K562 (cell line): ENCODE data around the gene COBLL1. TPM values are rescaled to one million over a fixed set of nuclear protein-coding genes. Genes with fewer than 3 reads are reported as not detected.

Source experiments
- ATAC-seq: fragments of 200-7000 bp; cut with Tn5 transposase; 3 replicates; pipeline ENCODE4 v1.9.1; 2020; ENCODE audit warnings: moderate library complexity
- BruUV-seq: library from RNA; stranded (reverse); fragments of 400-500 nt; replicated peaks from 2 replicates; lab custom pipeline; 2021; lab: Mats Ljungman, UMichigan
- CTCF ChIA-PET: fragments of 300-600 bp; formaldehyde crosslinking; extraction: SDS; loops from one replicate; lab custom pipeline; 2021; ENCODE audit warnings: low intra/inter-chr PET ratio; lab: Yijun Ruan, JAX
- POLR2A ChIA-PET: fragments of 300-600, 350-650 bp; sonication (Branson Sonifier 250); formaldehyde crosslinking; extraction: SDS; loops from one replicate; lab custom pipeline; 2021; ENCODE audit warnings: antibody characterized with exemption, inconsistent platforms; lab: Yijun Ruan, JAX
- DNase-seq, 4 experiments: peaks; one replicate each; pipeline versions ENCODE4 v3.0.0 to v3.0.0-alpha.2; 2011 to 2018; ENCODE audit warnings: low spot score in 3 of 4, mixed read lengths in 3 of 4; ENCODE audit errors: extremely low read depth in 1 of 4
- FAIRE-seq: peaks from 2 replicates; lab custom pipeline; 2011; peaks lifted over from hg19 to GRCh38; lab: Jason Lieb, UNC
- H2AFZ ChIP-seq: 2 replicates; pipeline ENCODE4 v1.6.0; 2011; ENCODE audit warnings: low read depth, low read length, control low read depth, inconsistent platforms
- H3K27ac ChIP-seq: fragments of 200-600 bp; 3 replicates; pipeline ENCODE4 v1.8.0; 2011; ENCODE audit warnings: low read depth, mild to moderate bottlenecking, control low read depth, inconsistent platforms, low read length, moderate library complexity, mixed read lengths; ENCODE audit errors: extremely low read depth
- H3K27me3 ChIP-seq, 2 experiments: fragments of 300-600 bp in 1 of 2; 2 replicates in 1 of 2; 3 replicates in 1 of 2; pipeline versions ENCODE4 v1.6.0 to v1.8.0; 2011; ENCODE audit warnings: inconsistent platforms in 2 of 2, low read length in 2 of 2, mild to moderate bottlenecking in 1 of 2, mixed read lengths in 1 of 2, moderate library complexity in 1 of 2; ENCODE audit not compliant: control insufficient read depth in 2 of 2, insufficient read depth in 2 of 2
- H3K36me3 ChIP-seq: fragments of 300-600 bp; 3 replicates; pipeline ENCODE4 v1.8.0; 2011; ENCODE audit warnings: mild to moderate bottlenecking, low read length, inconsistent platforms; ENCODE audit not compliant: control insufficient read depth, insufficient read depth
- H3K4me1 ChIP-seq, 2 experiments: fragments of 200-600 bp in 1 of 2; replicated peaks in 1 of 2; 2 replicates in 1 of 2; 3 replicates in 1 of 2; pipeline versions ENCODE4 v1.5.1 to v1.8.0; 2011; ENCODE audit warnings: inconsistent platforms in 2 of 2, low read length in 2 of 2, mild to moderate bottlenecking in 1 of 2, mixed read lengths in 1 of 2, moderate library complexity in 1 of 2; ENCODE audit not compliant: control insufficient read depth in 2 of 2, insufficient read depth in 2 of 2
- H3K4me2 ChIP-seq: 2 replicates; pipeline ENCODE4 v1.6.1; 2011; ENCODE audit warnings: low read length, control low read depth, inconsistent platforms, mixed read lengths; ENCODE audit not compliant: insufficient read depth
- H3K4me3 ChIP-seq: fragments of 200-600 bp; sonication (generic), shearing (Covaris generic); 2 replicates; pipeline ENCODE4 v1.5.1; 2016; ENCODE audit warnings: control low read depth, inconsistent platforms
- H3K79me2 ChIP-seq: fragments of 200-600 bp; 3 replicates; pipeline ENCODE4 v1.8.0; 2011; ENCODE audit warnings: low read length, inconsistent platforms; ENCODE audit not compliant: control insufficient read depth, insufficient read depth
- H3K9ac ChIP-seq, 2 experiments: 2 replicates each; pipeline versions ENCODE4 v1.6.0 to v1.6.1; 2011; ENCODE audit warnings: low read depth in 2 of 2, low read length in 2 of 2, control low read depth in 1 of 2, inconsistent platforms in 1 of 2, mild to moderate bottlenecking in 1 of 2, mixed read lengths in 1 of 2; ENCODE audit not compliant: insufficient read depth in 1 of 2
- H3K9me1 ChIP-seq: one replicate; pipeline ENCODE4 v1.6.0; 2011; ENCODE audit warnings: inconsistent platforms, mild to moderate bottlenecking, low read length, moderate library complexity; ENCODE audit not compliant: control insufficient read depth, insufficient read depth
- H3K9me3 ChIP-seq: replicated peaks from 2 replicates; pipeline ENCODE4 v1.5.1; 2011; ENCODE audit warnings: low read depth, low read length, inconsistent platforms; ENCODE audit not compliant: control insufficient read depth, insufficient read depth
- H4K20me1 ChIP-seq: replicated peaks from 2 replicates; pipeline ENCODE4 v1.6.1; 2011; ENCODE audit warnings: low read length, inconsistent platforms, mixed read lengths; ENCODE audit not compliant: control insufficient read depth, insufficient read depth
- CBX3 ChIP-seq, 2 experiments: IDR thresholded peaks; 1 replicate in 1 of 2; 2 replicates in 1 of 2; pipeline ENCODE4 v1.6.1; 2012; ENCODE audit warnings: inconsistent platforms in 2 of 2, low read length in 2 of 2, borderline replicate concordance in 1 of 2, control low read depth in 1 of 2
- FOXJ2 ChIP-seq: fragments of 200-800 bp; sonication (Bioruptor generic); IDR thresholded peaks from 2 replicates; pipeline ENCODE4 v1.6.1; 2016; ENCODE audit warnings: missing genetic modification characterization, missing compliant biosample characterization
- HDAC2 ChIP-seq: fragments of 450-650 bp; IDR thresholded peaks from 2 replicates; pipeline ENCODE4 v1.6.1; 2016; ENCODE audit warnings: mild to moderate bottlenecking
- MAX ChIP-seq: sonication (generic); formaldehyde crosslinking; IDR thresholded peaks from 2 replicates; pipeline ENCODE4 v1.9.0; 2022; ENCODE audit warnings: mild to moderate bottlenecking, missing genetic modification reagents
- PCBP1 ChIP-seq: fragments of 200-400 bp; formaldehyde crosslinking; IDR thresholded peaks from 2 replicates; pipeline ENCODE4 v1.6.1; 2018; ENCODE audit warnings: mild to moderate bottlenecking, low read depth, low read length; ENCODE audit not compliant: poor library complexity, severe bottlenecking
- PCBP2 ChIP-seq: fragments of 200-400 bp; formaldehyde crosslinking; IDR thresholded peaks from 2 replicates; pipeline ENCODE4 v1.6.1; 2018; ENCODE audit warnings: low read length, low read depth, mild to moderate bottlenecking, moderate library complexity; ENCODE audit not compliant: poor library complexity, severe bottlenecking
- SMARCC2 ChIP-seq: fragments of 450-650 bp; IDR thresholded peaks from 2 replicates; pipeline ENCODE4 v1.6.1; 2017; ENCODE audit warnings: antibody characterized with exemption, moderate library complexity, mild to moderate bottlenecking, low read depth
- SREBF2 ChIP-seq: sonication (generic); formaldehyde crosslinking; IDR thresholded peaks from 2 replicates; pipeline ENCODE4 v1.4.0; 2020; ENCODE audit warnings: mild to moderate bottlenecking, missing genetic modification reagents
- TCF3 ChIP-seq: sonication (generic); formaldehyde crosslinking; IDR thresholded peaks from 2 replicates; pipeline ENCODE4 v1.4.0; 2020; ENCODE audit warnings: mild to moderate bottlenecking, missing genetic modification reagents
- ZFP1 ChIP-seq: fragments of 450-650 bp; formaldehyde crosslinking; IDR thresholded peaks from 2 replicates; pipeline ENCODE4 v1.4.0; 2020; ENCODE audit warnings: mild to moderate bottlenecking, mixed read lengths
- ZFP36 ChIP-seq: fragments of 150-350 bp; IDR thresholded peaks from 2 replicates; pipeline ENCODE4 v1.6.1; 2018; ENCODE audit warnings: low read length, low read depth; ENCODE audit not compliant: partially characterized antibody
- ZKSCAN3 ChIP-seq: fragments of 250-450 bp; sonication (Bioruptor Pico); IDR thresholded peaks from 2 replicates; pipeline ENCODE4 v1.4.0; 2020
- ZNF165 ChIP-seq: fragments of 250-450 bp; sonication (Bioruptor Pico); IDR thresholded peaks from 2 replicates; pipeline ENCODE4 v1.4.0; 2020; ENCODE audit warnings: borderline replicate concordance
- ZNF431 ChIP-seq: sonication (generic); formaldehyde crosslinking; IDR thresholded peaks from 2 replicates; pipeline ENCODE4 v1.8.0; 2022; ENCODE audit warnings: mild to moderate bottlenecking, missing genetic modification reagents
- WGBS: fragments of 100-300 bp; shearing (Covaris generic); methylation state at CpG from one replicate; pipeline ENCODE4 v1.1.6; 2016; ENCODE audit warnings: low coverage, mixed read lengths; ENCODE audit not compliant: insufficient coverage; ENCODE audit errors: missing lambda C conversion rate; 5-methylcytosine and 5-hydroxymethylcytosine counted together
- in situ Hi-C: fragments of 300-500 bp; cut with MboI; formaldehyde crosslinking; loops from 4 replicates; pipeline ENCODE4 v1.15.0; 2018; ENCODE audit warnings: inconsistent platforms, mixed read lengths
- intact Hi-C: fragments of 100-400 bp; cut with micrococcal nuclease; formaldehyde crosslinking; loops from 2 replicates; pipeline ENCODE4 v1.14.2; 2022
- polyA plus RNA-seq, 8 experiments: library from polyadenylated mRNA; depleted of rRNA in 4 of 8; stranded (reverse) in 5 of 8; unstranded in 3 of 8; fragments of >200 nt; fragmentation: Nextera tagmentation in 2 of 8; fragmentation: Illumina TruSeq in 1 of 8; extraction: Ambion mirVana in 2 of 8; extraction: Trizol in 1 of 8; gene quantifications; 2 replicates each; pipeline versions ENCODE4 v1.2.1 to v1.2.3, GENCODE V29; 2011 to 2014; ENCODE audit warnings: inconsistent platforms in 1 of 8, missing spikeins in 1 of 8
- total RNA-seq, 7 experiments: library from RNA; depleted of rRNA in 6 of 7; stranded (reverse); fragments of >200 nt in 6 of 7; fragmentation: Illumina TruSeq in 2 of 7; extraction: Trizol in 2 of 7; gene quantifications; 2 replicates each; pipeline versions ENCODE4 v1.2.1 to v1.2.3, GENCODE V29; 2011 to 2021; ENCODE audit warnings: low replicate concordance in 1 of 7
- TF ChIP-seq, protein P1 (sequence below), 2 experiments: fragments of 450-650 bp in 1 of 2; IDR thresholded peaks; 2 replicates each; pipeline ENCODE4 v1.6.1; 2011 to 2017; ENCODE audit warnings: low read depth in 2 of 2, antibody characterized with exemption in 1 of 2, borderline replicate concordance in 1 of 2, low read length in 1 of 2, mild to moderate bottlenecking in 1 of 2, mixed read lengths in 1 of 2; ENCODE audit not compliant: control insufficient read depth in 1 of 2

The COBLL1 gene
- total and polyA plus RNA-seq, 9 of the 15 experiments (the other 6 are each of a cell fraction or from before 2014, with no cell fraction given), result 0.07 to 1.6 (median 0.71) TPM

GRCh38 chr2:164882276-164882675 lies 40.7 kb upstream of the COBLL1 start:
- H3K27ac ChIP-seq, result no peak overlapping the region

GRCh38 chr2:164881524-164881923 lies 39.9 kb upstream of the COBLL1 start:
- WGBS, result 0% methylated on average over 1 of the region's 1 CpG
- ATAC-seq (no peak), DNase-seq (no peak), FAIRE-seq (no peak)
- no peaks in the 10 kb centered on the region for H3K79me2 ChIP-seq
- H2AFZ ChIP-seq, result no peak overlapping the region
- no peaks in the 10 kb centered on the region for H3K4me1 ChIP-seq
- intact Hi-C loops (no loop called here), in situ Hi-C loops (no loop called here)
- ChIA-PET CTCF (no interaction called here), POLR2A (no interaction called here)
- H3K4me3 ChIP-seq, result no peak overlapping the region
- H3K27me3 ChIP-seq, result no peaks in the 10 kb centered on the region
- no peaks in the 10 kb centered on the region for H3K36me3 ChIP-seq
- peaks cover 4% of the 10 kb centered on the region; the same call in 1 of the 2 replicates for H3K9me3 ChIP-seq
- H3K9me1 ChIP-seq, result no peaks in the 10 kb centered on the region
- no peak overlapping the region for H3K27ac ChIP-seq
- H4K20me1 ChIP-seq, result no peaks in the 10 kb centered on the region
- BruUV-seq, result no TSS peak
- H3K4me2 ChIP-seq, result no peak overlapping the region
- no peak overlapping the region for H3K9ac ChIP-seq
- TF ChIP-seq ZNF431 (CRISPR knock-in tag) (no peak), PCBP1 (no peak), ZFP1 (CRISPR knock-in tag) (no peak), ZFP36 (no peak), TCF3 (CRISPR knock-in tag) (no peak), ZKSCAN3 (no peak), SREBF2 (CRISPR knock-in tag) (no peak), PCBP2 (no peak), MAX (CRISPR knock-in tag) (no peak), FOXJ2 (tag) (no peak), SMARCC2 (no peak)
- TF ChIP-seq, protein P1, sequence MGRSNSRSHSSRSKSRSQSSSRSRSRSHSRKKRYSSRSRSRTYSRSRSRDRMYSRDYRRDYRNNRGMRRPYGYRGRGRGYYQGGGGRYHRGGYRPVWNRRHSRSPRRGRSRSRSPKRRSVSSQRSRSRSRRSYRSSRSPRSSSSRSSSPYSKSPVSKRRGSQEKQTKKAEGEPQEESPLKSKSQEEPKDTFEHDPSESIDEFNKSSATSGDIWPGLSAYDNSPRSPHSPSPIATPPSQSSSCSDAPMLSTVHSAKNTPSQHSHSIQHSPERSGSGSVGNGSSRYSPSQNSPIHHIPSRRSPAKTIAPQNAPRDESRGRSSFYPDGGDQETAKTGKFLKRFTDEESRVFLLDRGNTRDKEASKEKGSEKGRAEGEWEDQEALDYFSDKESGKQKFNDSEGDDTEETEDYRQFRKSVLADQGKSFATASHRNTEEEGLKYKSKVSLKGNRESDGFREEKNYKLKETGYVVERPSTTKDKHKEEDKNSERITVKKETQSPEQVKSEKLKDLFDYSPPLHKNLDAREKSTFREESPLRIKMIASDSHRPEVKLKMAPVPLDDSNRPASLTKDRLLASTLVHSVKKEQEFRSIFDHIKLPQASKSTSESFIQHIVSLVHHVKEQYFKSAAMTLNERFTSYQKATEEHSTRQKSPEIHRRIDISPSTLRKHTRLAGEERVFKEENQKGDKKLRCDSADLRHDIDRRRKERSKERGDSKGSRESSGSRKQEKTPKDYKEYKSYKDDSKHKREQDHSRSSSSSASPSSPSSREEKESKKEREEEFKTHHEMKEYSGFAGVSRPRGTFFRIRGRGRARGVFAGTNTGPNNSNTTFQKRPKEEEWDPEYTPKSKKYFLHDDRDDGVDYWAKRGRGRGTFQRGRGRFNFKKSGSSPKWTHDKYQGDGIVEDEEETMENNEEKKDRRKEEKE (IDR thresholded peaks at IDR 0.05; ENCODE audit: borderline replicate concordance in 1 of 2, control insufficient read depth in 1 of 2, low read depth in 2 of 2, low read length in 1 of 2), result no peak

More at GRCh38 chr2:164882276-164882675, 40.7 kb upstream of the COBLL1 start:
- no TSS peak for BruUV-seq
- no peak overlapping the region for H3K4me3 ChIP-seq
- TF ChIP-seq ZNF165 (CRISPR knock-in tag) (no peak), CBX3 (IDR thresholded peaks at IDR 0.05; ENCODE audit: borderline replicate concordance in 1 of 2, low read length in 2 of 2) (no peak), HDAC2 (no peak)
- ChIA-PET CTCF (no interaction called here), POLR2A (no interaction called here)
- no peaks in the 10 kb centered on the region for H3K9me1 ChIP-seq
- FAIRE-seq (no peak), DNase-seq (no peak), ATAC-seq (no peak)
- H3K9ac ChIP-seq, result no peak overlapping the region
- H3K36me3 ChIP-seq, result no peaks in the 10 kb centered on the region
- 1% methylated on average over 9 of the region's 9 CpGs for WGBS
- H4K20me1 ChIP-seq, result no peaks in the 10 kb centered on the region
- no peak overlapping the region for H3K4me2 ChIP-seq
- H2AFZ ChIP-seq, result no peak overlapping the region
- in situ Hi-C loops (no loop called here), intact Hi-C loops (no loop called here)
- peaks cover 4% of the 10 kb centered on the region; the same call in 1 of the 2 replicates for H3K9me3 ChIP-seq
- no peaks in the 10 kb centered on the region for H3K27me3 ChIP-seq
- no peaks in the 10 kb centered on the region for H3K4me1 ChIP-seq
- no peaks in the 10 kb centered on the region for H3K79me2 ChIP-seq
